Natural killer cell (primary cell): ENCODE measurements around the gene CAPN7. TPM values are rescaled to one million over a fixed set of nuclear protein-coding genes. Genes with fewer than 3 reads are reported as not detected.

Experiments
- ATAC-seq, 3 donors: fragments of 150-1000 bp in 2 of 3; fragments of 200-7000 bp in 1 of 3; cut with Tn5 transposase; 1 replicate in 1 of 3; 2 replicates in 2 of 3; pipeline ENCODE4 v1.10.0; 2021; ENCODE audit warnings: mild to moderate bottlenecking in 2 of 3, moderate library complexity in 2 of 3
- DNase-seq, 2 donors: peaks; one replicate each; pipeline versions ENCODE4 v3.0.0 to v3.0.0-alpha.2; 2013 to 2021; ENCODE audit warnings: mixed read lengths in 1 of 2
- H3K27ac ChIP-seq: one replicate; pipeline ENCODE4 v1.5.1; 2013; ENCODE audit warnings: mild to moderate bottlenecking, low read length
- H3K27me3 ChIP-seq: one replicate; pipeline ENCODE4 v1.6.1; 2013; ENCODE audit warnings: low read length; ENCODE audit not compliant: control insufficient read depth, insufficient read depth
- H3K36me3 ChIP-seq: one replicate; pipeline ENCODE4 v1.6.1; 2013; ENCODE audit warnings: low read length; ENCODE audit not compliant: control insufficient read depth, insufficient read depth
- H3K4me1 ChIP-seq: one replicate; pipeline ENCODE4 v1.6.1; 2013; ENCODE audit warnings: low read length; ENCODE audit not compliant: control insufficient read depth, insufficient read depth
- H3K4me3 ChIP-seq: one replicate; pipeline ENCODE4 v1.5.1; 2013; ENCODE audit warnings: low read length
- H3K9me3 ChIP-seq: one replicate; pipeline ENCODE4 v1.6.1; 2013; ENCODE audit warnings: low read length; ENCODE audit not compliant: control insufficient read depth, insufficient read depth
- H3K27ac Mint-ChIP-seq, 2 donors: one replicate each; pipeline ENCODE4 v1.8.0; 2022; ENCODE audit warnings: mild to moderate bottlenecking in 2 of 2, mixed read lengths in 2 of 2, moderate library complexity in 1 of 2
- H3K27me3 Mint-ChIP-seq, 2 donors: one replicate each; pipeline ENCODE4 v1.8.0; 2022; ENCODE audit warnings: low read depth in 2 of 2, mixed read lengths in 2 of 2
- H3K36me3 Mint-ChIP-seq: one replicate; pipeline ENCODE4 v1.8.0; 2022; ENCODE audit warnings: mixed read lengths
- H3K4me1 Mint-ChIP-seq, 2 donors: one replicate each; pipeline ENCODE4 v1.8.0; 2022; ENCODE audit warnings: mixed read lengths in 2 of 2
- H3K4me3 Mint-ChIP-seq: one replicate; pipeline ENCODE4 v1.8.0; 2022; ENCODE audit warnings: mild to moderate bottlenecking, moderate library complexity, mixed read lengths
- H3K9me3 Mint-ChIP-seq, 2 donors: one replicate each; pipeline ENCODE4 v1.8.0; 2022; ENCODE audit warnings: mixed read lengths in 2 of 2
- WGBS: methylation state at CpG from one replicate; pipeline ENCODE4 v1.1.7; 2013; ENCODE audit warnings: missing lambda C conversion rate; ENCODE audit not compliant: insufficient coverage; 5-methylcytosine and 5-hydroxymethylcytosine counted together
- intact Hi-C: fragments of 100-400 bp; cut with micrococcal nuclease; formaldehyde crosslinking; loops from one replicate; pipeline ENCODE4 v1.14.2; 2022
- total RNA-seq, 4 donors: library from RNA; stranded (reverse); fragments of 120-200 nt in 1 of 4; gene quantifications; one replicate each; pipeline versions ENCODE4 v1.2.3 to v1.2.4, GENCODE V29; 2013 to 2022
- TF ChIP-seq, protein P1 (sequence below): fragments of 200-600 bp; IDR thresholded peaks from one replicate; pipeline ENCODE4 v1.8.0; 2022; ENCODE audit warnings: antibody characterized with exemption

The CAPN7 gene
- total RNA-seq, 3 donors from 2014 or later (not counting 1 experiment from before 2014, with no cell fraction given) = 35.3 to 59.9 (median 52.8) TPM

GRCh38 chr3:15294929-15295328 lies 88.9 kb downstream of the CAPN7 start:
- peak; percentile 9 to 53 (median 10) for ATAC-seq
- H3K36me3 ChIP-seq = peaks cover 5% of the 10 kb centered on the region
- peak overlapping the region; percentile 81 for H3K4me3 Mint-ChIP-seq

DNA sequence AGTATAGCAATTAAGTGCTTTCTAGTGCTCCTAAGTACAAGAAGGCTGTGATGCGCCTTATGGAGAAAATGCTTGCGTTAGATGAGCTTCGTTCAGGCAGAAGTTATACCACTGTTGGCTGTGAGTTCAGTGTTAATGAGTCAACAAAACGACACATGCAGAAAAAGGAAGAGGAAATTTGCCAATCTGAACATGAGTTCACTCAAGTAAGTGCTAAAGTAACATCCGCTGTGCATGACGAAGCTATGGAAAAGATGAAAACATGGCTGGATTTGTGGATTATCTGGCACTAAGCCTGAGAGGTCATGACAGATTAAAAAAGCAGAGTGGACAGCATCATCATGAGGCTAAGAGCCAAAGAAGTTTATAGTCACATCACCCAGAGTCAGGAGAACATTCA lies 89.5 kb downstream of the CAPN7 start:
- H3K4me1 ChIP-seq = peaks cover 85% of the 10 kb centered on the region
- peak overlapping the region; percentile 78 for H3K27ac ChIP-seq
- Mint-ChIP-seq H3K4me3 (peak overlapping the region; percentile 81), H3K27ac (peak overlapping the region; percentile 87 to 97), H3K9me3 (no peaks in the 10 kb centered on the region), H3K27me3 (no peaks in the 10 kb centered on the region), H3K4me1 (peaks cover 87 to 89% of the 10 kb centered on the region in 2 donors), H3K36me3 (no peaks in the 10 kb centered on the region)
- TF ChIP-seq, protein P1, sequence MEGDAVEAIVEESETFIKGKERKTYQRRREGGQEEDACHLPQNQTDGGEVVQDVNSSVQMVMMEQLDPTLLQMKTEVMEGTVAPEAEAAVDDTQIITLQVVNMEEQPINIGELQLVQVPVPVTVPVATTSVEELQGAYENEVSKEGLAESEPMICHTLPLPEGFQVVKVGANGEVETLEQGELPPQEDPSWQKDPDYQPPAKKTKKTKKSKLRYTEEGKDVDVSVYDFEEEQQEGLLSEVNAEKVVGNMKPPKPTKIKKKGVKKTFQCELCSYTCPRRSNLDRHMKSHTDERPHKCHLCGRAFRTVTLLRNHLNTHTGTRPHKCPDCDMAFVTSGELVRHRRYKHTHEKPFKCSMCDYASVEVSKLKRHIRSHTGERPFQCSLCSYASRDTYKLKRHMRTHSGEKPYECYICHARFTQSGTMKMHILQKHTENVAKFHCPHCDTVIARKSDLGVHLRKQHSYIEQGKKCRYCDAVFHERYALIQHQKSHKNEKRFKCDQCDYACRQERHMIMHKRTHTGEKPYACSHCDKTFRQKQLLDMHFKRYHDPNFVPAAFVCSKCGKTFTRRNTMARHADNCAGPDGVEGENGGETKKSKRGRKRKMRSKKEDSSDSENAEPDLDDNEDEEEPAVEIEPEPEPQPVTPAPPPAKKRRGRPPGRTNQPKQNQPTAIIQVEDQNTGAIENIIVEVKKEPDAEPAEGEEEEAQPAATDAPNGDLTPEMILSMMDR = no peak
- intact Hi-C loops = loop anchor here (1.0 kb wide), 1 partner anchor 18 kb away; no protein-coding TSS in a partner anchor
- H3K9me3 ChIP-seq = no peaks in the 10 kb centered on the region
- H3K4me3 ChIP-seq = no peak overlapping the region
- no peaks in the 10 kb centered on the region for H3K27me3 ChIP-seq
- WGBS = 22% methylated on average over 6 of the region's 6 CpGs
- DNase-seq = no peak
- ATAC-seq = peak; percentile 35 to 68 (median 52)
- peaks cover 9% of the 10 kb centered on the region for H3K36me3 ChIP-seq

More at GRCh38 chr3:15294929-15295328, 88.9 kb downstream of the CAPN7 start:
- no peak for DNase-seq
- 66% methylated on average over 5 of the region's 5 CpGs for WGBS
- no peaks in the 10 kb centered on the region for H3K27me3 ChIP-seq
- TF ChIP-seq, protein P1 = no peak
- H3K4me1 ChIP-seq = peaks cover 85% of the 10 kb centered on the region
- H3K36me3 Mint-ChIP-seq = no peaks in the 10 kb centered on the region
- H3K9me3 ChIP-seq = no peaks in the 10 kb centered on the region
- H3K4me3 ChIP-seq = no peak overlapping the region
- intact Hi-C loops = loop anchor here (1.0 kb wide), 1 partner anchor 18 kb away; no protein-coding TSS in a partner anchor
- no peaks in the 10 kb centered on the region for H3K27me3 Mint-ChIP-seq
- peak overlapping the region; percentile 87 to 97 for H3K27ac Mint-ChIP-seq
- H3K27ac ChIP-seq = peak overlapping the region; percentile 78
- H3K9me3 Mint-ChIP-seq = no peaks in the 10 kb centered on the region
- H3K4me1 Mint-ChIP-seq = peaks cover 86 to 87% of the 10 kb centered on the region in 2 donors

- 68% methylated on average over 4 of the region's 4 CpGs for WGBS
- H3K36me3 Mint-ChIP-seq = no peaks in the 10 kb centered on the region
- peaks cover 85% of the 10 kb centered on the region for H3K4me1 ChIP-seq
- no peaks in the 10 kb centered on the region for H3K9me3 Mint-ChIP-seq
- DNase-seq = no peak
- H3K4me3 Mint-ChIP-seq = peak overlapping the region; percentile 55
- ATAC-seq = no peak
- peaks cover 26% of the 10 kb centered on the region for H3K36me3 ChIP-seq
- H3K27me3 Mint-ChIP-seq = no peaks in the 10 kb centered on the region
- no peaks in the 10 kb centered on the region for H3K9me3 ChIP-seq
- peak overlapping the region; percentile 5 for H3K27ac ChIP-seq
- H3K27me3 ChIP-seq = no peaks in the 10 kb centered on the region
- H3K27ac Mint-ChIP-seq = peak overlapping the region; percentile 87 to 97
- TF ChIP-seq, protein P1 = no peak
- no peak overlapping the region for H3K4me3 ChIP-seq
- intact Hi-C loops = no loop called here
- H3K4me1 Mint-ChIP-seq = peaks cover 86 to 91% of the 10 kb centered on the region in 2 donors
Observed at GRCh38 chr3:15297608-15298350, 91.7 kb downstream of the CAPN7 start.
